HG02885 (cell line): ENCODE data around the gene LYZL4.

Experiments
- ATAC-seq: cut with Tn5 transposase; IDR thresholded peaks from one replicate; pipeline ENCODE4 v1.9.1; 2021; ENCODE audit warnings: mild to moderate bottlenecking; ENCODE audit not compliant: unreplicated experiment, poor library complexity

LYZL4 gene

GRCh38 chr3:42430781-42431532 lies 20.5 kb upstream of the LYZL4 start:
- no peak for ATAC-seq

- no peak for ATAC-seq
Observed at GRCh38 chr3:42428830-42429229, 18.4 kb upstream of the LYZL4 start.

- no peak for ATAC-seq
Observed at GRCh38 chr3:42425736-42426407, 15.5 kb upstream of the LYZL4 start.

- no peak for ATAC-seq
Observed at GRCh38 chr3:42424911-42425310, 14.5 kb upstream of the LYZL4 start.

GRCh38 chr3:42421818-42422796 lies 11.7 kb upstream of the LYZL4 start:
- ATAC-seq = no peak

GRCh38 chr3:42419563-42419962 lies 9.2 kb upstream of the LYZL4 start:
- no peak for ATAC-seq

GRCh38 chr3:42412526-42413155 lies 2.2 kb upstream of the LYZL4 start:
- ATAC-seq = no peak

- no peak for ATAC-seq
Observed at GRCh38 chr3:42411429-42411828, 1.0 kb upstream of the LYZL4 start.

GRCh38 chr3:42408156-42408555 lies 2.3 kb downstream of the LYZL4 start:
- ATAC-seq = no peak

- no peak for ATAC-seq
Observed at GRCh38 chr3:42406727-42407450, 3.5 kb downstream of the LYZL4 start.

GRCh38 chr3:42405857-42406256 lies 4.6 kb downstream of the LYZL4 start:
- no peak for ATAC-seq

- ATAC-seq = no peak
Observed at GRCh38 chr3:42403737-42404136, 6.7 kb downstream of the LYZL4 start.

GRCh38 chr3:42402394-42403096 lies 7.9 kb downstream of the LYZL4 start:
- ATAC-seq = no peak

- no peak for ATAC-seq
Observed at GRCh38 chr3:42398080-42398479, 12.3 kb downstream of the LYZL4 start.

GRCh38 chr3:42397644-42398043 lies 12.8 kb downstream of the LYZL4 start:
- ATAC-seq = no peak

GRCh38 chr3:42394579-42395288 lies 15.7 kb downstream of the LYZL4 start:
- no peak for ATAC-seq

- ATAC-seq = no peak
Observed at GRCh38 chr3:42387802-42388651, 22.4 kb downstream of the LYZL4 start.
